RPMI8226 (cell line): ENCODE data around the gene EZH1.

Experiments
- DNase-seq: peaks from one replicate; pipeline ENCODE4 v3.0.0-alpha.2; 2015

Gene EZH1

GRCh38 chr17:42706732-42707131, 38.1 kb downstream of the EZH1 start:
- no peak for DNase-seq

GRCh38 chr17:42704837-42705494, 39.9 kb downstream of the EZH1 start:
- DNase-seq: no peak

GRCh38 chr17:42704490-42704836, 40.4 kb downstream of the EZH1 start:
- DNase-seq: no peak

GRCh38 chr17:42702446-42702845, 42.4 kb downstream of the EZH1 start:
- no peak for DNase-seq

- no peak for DNase-seq
Measured at GRCh38 chr17:42700586-42701289, 44.1 kb downstream of the EZH1 start.

GRCh38 chr17:42699415-42699740, 45.5 kb downstream of the EZH1 start:
- no peak for DNase-seq

- DNase-seq: no peak
Measured at GRCh38 chr17:42698736-42699414, 46.0 kb downstream of the EZH1 start.

- DNase-seq: no peak
Measured at GRCh38 chr17:42697108-42697811, 47.6 kb downstream of the EZH1 start.

- no peak for DNase-seq
Measured at GRCh38 chr17:42695500-42695899, 49.3 kb downstream of the EZH1 start.

GRCh38 chr17:42694524-42694923, 50.3 kb downstream of the EZH1 start:
- DNase-seq: no peak

GRCh38 chr17:42692489-42692888, 52.4 kb downstream of the EZH1 start:
- DNase-seq: no peak

- no peak for DNase-seq
Measured at GRCh38 chr17:42691021-42691545, 53.8 kb downstream of the EZH1 start.

GRCh38 chr17:42690596-42690995, 54.2 kb downstream of the EZH1 start:
- DNase-seq: no peak

- no peak for DNase-seq
Measured at GRCh38 chr17:42687707-42688320, 57.0 kb downstream of the EZH1 start.

GRCh38 chr17:42686520-42687128, 58.2 kb downstream of the EZH1 start:
- no peak for DNase-seq

- no peak for DNase-seq
Measured at GRCh38 chr17:42685831-42686230, 59.0 kb downstream of the EZH1 start.

- no peak for DNase-seq
Measured at GRCh38 chr17:42684929-42685556, 59.8 kb downstream of the EZH1 start.

GRCh38 chr17:42683407-42684034, 61.3 kb downstream of the EZH1 start:
- no peak for DNase-seq

GRCh38 chr17:42682722-42683403, 62.0 kb downstream of the EZH1 start:
- no peak for DNase-seq

- DNase-seq: no peak
Measured at GRCh38 chr17:42681976-42682721, 62.7 kb downstream of the EZH1 start, which contains the start of gene CNTNAP1. Gene CNTNAP1 (plus strand): TSS chr17:42682531. CDS start chr17:42682830, 299 bp downstream.
